ENCODE measurements around the gene DPEP2. TPM values are rescaled to one million over a fixed set of nuclear protein-coding genes. Genes with fewer than 3 reads are reported as not detected.

The DPEP2 gene
- total RNA-seq, 1 experiment from 2014 or later, result not detected

Other genes with a start within 250 kb of the DPEP2 start
- 3.7 and 4.0 TPM in 2 replicates for gene RANBP10, start 192.9 kb downstream of the DPEP2 start, total RNA-seq (2014; rRNA removed; shearing (Covaris generic))
- gene TSNAXIP1, start 192.6 kb downstream of the DPEP2 start, total RNA-seq (2014; rRNA removed; shearing (Covaris generic)), result 0.11 and 1.1 TPM in 2 replicates
- 41.5 and 50.6 TPM in 2 replicates for gene THAP11, start 157.2 kb downstream of the DPEP2 start, total RNA-seq (2014; rRNA removed; shearing (Covaris generic))
- 42.9 and 48.7 TPM in 2 replicates for gene NUTF2, start 152.6 kb downstream of the DPEP2 start, total RNA-seq (2014; rRNA removed; shearing (Covaris generic))
- gene CENPT, start 151.8 kb downstream of the DPEP2 start, total RNA-seq (2014; rRNA removed; shearing (Covaris generic)), result 26.8 and 33.8 TPM in 2 replicates
- 43.3 and 47.8 TPM in 2 replicates for gene EDC4, start 126.4 kb downstream of the DPEP2 start, total RNA-seq (2014; rRNA removed; shearing (Covaris generic))
- gene NRN1L, start 114.6 kb downstream of the DPEP2 start, total RNA-seq (2014; rRNA removed; shearing (Covaris generic)), result not detected in 2 replicates
- gene PSKH1, start 106.2 kb downstream of the DPEP2 start, total RNA-seq (2014; rRNA removed; shearing (Covaris generic)), result 1.5 and 2.3 TPM in 2 replicates
- 0.74 and 1.6 TPM in 2 replicates for gene CTRL, start 67.6 kb downstream of the DPEP2 start, total RNA-seq (2014; rRNA removed; shearing (Covaris generic))
- 58.1 and 72.7 TPM in 2 replicates for gene PSMB10, start 62.6 kb downstream of the DPEP2 start, total RNA-seq (2014; rRNA removed; shearing (Covaris generic))
- 0.77 and 0.97 TPM in 2 replicates for gene LCAT, start 55.4 kb downstream of the DPEP2 start, total RNA-seq (2014; rRNA removed; shearing (Covaris generic))
- gene SLC12A4, start 30.8 kb downstream of the DPEP2 start, total RNA-seq (2014; rRNA removed; shearing (Covaris generic)), result 7.0 and 13.5 TPM in 2 replicates
- not detected in 2 replicates for gene DPEP3, start 19.0 kb downstream of the DPEP2 start, total RNA-seq (2014; rRNA removed; shearing (Covaris generic))
- gene DPEP2NB, start 16.4 kb upstream of the DPEP2 start, total RNA-seq (2014; rRNA removed; shearing (Covaris generic)), result not detected in 2 replicates
- 7.1 and 8.6 TPM in 2 replicates for gene DDX28, start 23.7 kb upstream of the DPEP2 start, total RNA-seq (2014; rRNA removed; shearing (Covaris generic))
- gene DUS2, start 23.8 kb upstream of the DPEP2 start, total RNA-seq (2014; rRNA removed; shearing (Covaris generic)), result 15.9 and 19.8 TPM in 2 replicates
- gene NFATC3, start 85.9 kb upstream of the DPEP2 start, total RNA-seq (2014; rRNA removed; shearing (Covaris generic)), result 11.1 and 12.1 TPM in 2 replicates
- gene ESRP2, start 236.6 kb upstream of the DPEP2 start, total RNA-seq (2014; rRNA removed; shearing (Covaris generic)), result under 0.01 TPM in 1 of 2 replicates, not detected in the other
- gene PLA2G15, start 245.9 kb upstream of the DPEP2 start, total RNA-seq (2014; rRNA removed; shearing (Covaris generic)), result 11.9 and 17.8 TPM in 2 replicates